T-helper 2 cell treated with Interferon-gamma antibody and Interleukin-4, amounts not matched to agents 5 μg/mL and 100 μg/mL, for 36 hours (primary cell): ENCODE data around the gene CRYGA.

Experiments used
- DNase-seq: peaks from one replicate; pipeline ENCODE4 v3.0.0; 2021; ENCODE audit warnings: low spot score
- H3K27ac Mint-ChIP-seq: one replicate; pipeline ENCODE4 v1.8.0; 2021; ENCODE audit warnings: mild to moderate bottlenecking, mixed read lengths
- H3K27me3 Mint-ChIP-seq: one replicate; pipeline ENCODE4 v1.8.0; 2021; ENCODE audit warnings: low read depth, mixed read lengths
- H3K36me3 Mint-ChIP-seq: one replicate; pipeline ENCODE4 v1.8.0; 2021; ENCODE audit warnings: low read depth, mixed read lengths
- H3K4me1 Mint-ChIP-seq: one replicate; pipeline ENCODE4 v1.8.0; 2021; ENCODE audit warnings: low read depth, mixed read lengths
- H3K4me3 Mint-ChIP-seq: one replicate; pipeline ENCODE4 v1.8.0; 2022; ENCODE audit warnings: mild to moderate bottlenecking, moderate library complexity, mixed read lengths
- H3K9me3 Mint-ChIP-seq: one replicate; pipeline ENCODE4 v1.8.0; 2021; ENCODE audit warnings: mixed read lengths

Gene CRYGA

GRCh38 chr2:208163489-208163888 is at the start of gene CRYGA:
CRYGA (minus strand) TSS chr2:208163589; CDS start chr2:208163556, 33 bp downstream.
- Mint-ChIP-seq H3K4me1 (no peaks in the 10 kb centered on the region), H3K4me3 (no peak within 1 kb of the TSS), H3K9me3 (no peaks in the 10 kb centered on the region), H3K36me3 (no peaks in the 10 kb centered on the region), H3K27ac (no peak within 1 kb of the TSS), H3K27me3 (peaks cover 3% of the 10 kb centered on the region)
- no peak for DNase-seq

- peaks cover 1% of the 10 kb centered on the region for H3K27me3 Mint-ChIP-seq
- H3K4me3 Mint-ChIP-seq, result no peak overlapping the region
- no peak overlapping the region for H3K27ac Mint-ChIP-seq
- DNase-seq, result no peak
- no peaks in the 10 kb centered on the region for H3K9me3 Mint-ChIP-seq
- no peaks in the 10 kb centered on the region for H3K36me3 Mint-ChIP-seq
- H3K4me1 Mint-ChIP-seq, result no peaks in the 10 kb centered on the region
Observed at GRCh38 chr2:208210688-208211451, 47.5 kb upstream of the CRYGA start.

- Mint-ChIP-seq H3K4me1 (no peaks in the 10 kb centered on the region), H3K9me3 (no peaks in the 10 kb centered on the region), H3K4me3 (no peak overlapping the region), H3K27ac (no peak overlapping the region), H3K27me3 (peaks cover 1% of the 10 kb centered on the region), H3K36me3 (no peaks in the 10 kb centered on the region)
- DNase-seq, result no peak
Observed at GRCh38 chr2:208208335-208209085, 45.1 kb upstream of the CRYGA start.

GRCh38 chr2:208207769-208208168 is 44.4 kb upstream of the CRYGA start:
- no peaks in the 10 kb centered on the region for H3K9me3 Mint-ChIP-seq
- no peak overlapping the region for H3K4me3 Mint-ChIP-seq
- H3K4me1 Mint-ChIP-seq, result no peaks in the 10 kb centered on the region
- no peak for DNase-seq
- no peak overlapping the region for H3K27ac Mint-ChIP-seq
- H3K36me3 Mint-ChIP-seq, result no peaks in the 10 kb centered on the region
- peaks cover 1% of the 10 kb centered on the region for H3K27me3 Mint-ChIP-seq

- no peak overlapping the region for H3K4me3 Mint-ChIP-seq
- no peaks in the 10 kb centered on the region for H3K36me3 Mint-ChIP-seq
- no peak overlapping the region for H3K27ac Mint-ChIP-seq
- H3K4me1 Mint-ChIP-seq, result no peaks in the 10 kb centered on the region
- peaks cover 1% of the 10 kb centered on the region for H3K27me3 Mint-ChIP-seq
- no peak for DNase-seq
- no peaks in the 10 kb centered on the region for H3K9me3 Mint-ChIP-seq
Observed at GRCh38 chr2:208204166-208204565, 40.8 kb upstream of the CRYGA start.

GRCh38 chr2:208195531-208195930 is 32.1 kb upstream of the CRYGA start:
- no peaks in the 10 kb centered on the region for H3K4me1 Mint-ChIP-seq
- no peak overlapping the region for H3K4me3 Mint-ChIP-seq
- H3K27ac Mint-ChIP-seq, result no peak overlapping the region
- no peak for DNase-seq
- H3K9me3 Mint-ChIP-seq, result no peaks in the 10 kb centered on the region
- H3K36me3 Mint-ChIP-seq, result no peaks in the 10 kb centered on the region
- peaks cover 2% of the 10 kb centered on the region for H3K27me3 Mint-ChIP-seq

GRCh38 chr2:208192611-208193236 is 29.3 kb upstream of the CRYGA start:
- Mint-ChIP-seq H3K4me1 (no peaks in the 10 kb centered on the region), H3K27me3 (peaks cover 1% of the 10 kb centered on the region), H3K4me3 (no peak overlapping the region), H3K9me3 (no peaks in the 10 kb centered on the region), H3K36me3 (no peaks in the 10 kb centered on the region), H3K27ac (no peak overlapping the region)
- DNase-seq, result no peak

- Mint-ChIP-seq H3K9me3 (no peaks in the 10 kb centered on the region), H3K36me3 (no peaks in the 10 kb centered on the region), H3K27me3 (peaks cover 8% of the 10 kb centered on the region), H3K27ac (no peak within 1 kb of the TSS), H3K4me3 (no peak within 1 kb of the TSS), H3K4me1 (peaks cover 2% of the 10 kb centered on the region)
- DNase-seq, result no peak
Observed at GRCh38 chr2:208189810-208190503, 26.6 kb upstream of the CRYGA start, which contains the start of gene C2orf80. C2orf80 (minus strand) TSS chr2:208190030; CDS start chr2:208186986, 3,044 bp downstream.

GRCh38 chr2:208189069-208189809 is 25.9 kb upstream of the CRYGA start:
- H3K36me3 Mint-ChIP-seq, result no peaks in the 10 kb centered on the region
- H3K9me3 Mint-ChIP-seq, result no peaks in the 10 kb centered on the region
- H3K27ac Mint-ChIP-seq, result no peak overlapping the region
- no peak for DNase-seq
- no peak overlapping the region for H3K4me3 Mint-ChIP-seq
- peaks cover 2% of the 10 kb centered on the region for H3K4me1 Mint-ChIP-seq
- peaks cover 14% of the 10 kb centered on the region for H3K27me3 Mint-ChIP-seq

GRCh38 chr2:208186893-208187292 is 23.5 kb upstream of the CRYGA start:
- DNase-seq, result no peak
- Mint-ChIP-seq H3K27ac (no peak overlapping the region), H3K4me3 (no peak overlapping the region), H3K36me3 (no peaks in the 10 kb centered on the region), H3K27me3 (peaks cover 31% of the 10 kb centered on the region), H3K9me3 (no peaks in the 10 kb centered on the region), H3K4me1 (peaks cover 2% of the 10 kb centered on the region)

- Mint-ChIP-seq H3K4me1 (peaks cover 2% of the 10 kb centered on the region), H3K27me3 (peaks cover 36% of the 10 kb centered on the region), H3K27ac (no peak overlapping the region), H3K36me3 (no peaks in the 10 kb centered on the region), H3K9me3 (no peaks in the 10 kb centered on the region), H3K4me3 (no peak overlapping the region)
- no peak for DNase-seq
Observed at GRCh38 chr2:208186465-208186864, 23.1 kb upstream of the CRYGA start.

- no peak overlapping the region for H3K4me3 Mint-ChIP-seq
- no peak for DNase-seq
- H3K9me3 Mint-ChIP-seq, result no peaks in the 10 kb centered on the region
- H3K27me3 Mint-ChIP-seq, result peaks cover 36% of the 10 kb centered on the region
- peaks cover 2% of the 10 kb centered on the region for H3K4me1 Mint-ChIP-seq
- no peaks in the 10 kb centered on the region for H3K36me3 Mint-ChIP-seq
- no peak overlapping the region for H3K27ac Mint-ChIP-seq
Observed at GRCh38 chr2:208183972-208184705, 20.8 kb upstream of the CRYGA start.

GRCh38 chr2:208183526-208183925 is 20.1 kb upstream of the CRYGA start:
- peaks cover 36% of the 10 kb centered on the region for H3K27me3 Mint-ChIP-seq
- no peaks in the 10 kb centered on the region for H3K36me3 Mint-ChIP-seq
- H3K27ac Mint-ChIP-seq, result no peak overlapping the region
- no peaks in the 10 kb centered on the region for H3K9me3 Mint-ChIP-seq
- DNase-seq, result no peak
- H3K4me3 Mint-ChIP-seq, result no peak overlapping the region
- H3K4me1 Mint-ChIP-seq, result peaks cover 2% of the 10 kb centered on the region
